Right renal cortex interstitium (tissue), 3 donors: ENCODE measurements around the gene VWF. TPM values are rescaled to one million over a fixed set of nuclear protein-coding genes. Genes with fewer than 3 reads are reported as not detected.

Source experiments
- DNase-seq, 3 donors: peaks; one replicate each; pipeline ENCODE4 v3.0.0-alpha.2; 2013; ENCODE audit warnings: low read depth in 3 of 3, low spot score in 2 of 3
- polyA plus RNA-seq, 3 donors: library from polyadenylated mRNA; unstranded; fragments of 120-200 nt; gene quantifications; one replicate each; pipeline ENCODE4 v1.2.1, GENCODE V29; 2013; ENCODE audit not compliant: insufficient read length in 3 of 3

Gene VWF
- polyA plus RNA-seq, 3 donors, result 7.4 to 12.5 (median 9.5) TPM

GRCh38 chr12:6062757-6063735 lies 61.4 kb downstream of the VWF start:
- no peak for DNase-seq

GRCh38 chr12:6062395-6062756 lies 62.1 kb downstream of the VWF start:
- no peak for DNase-seq

GRCh38 chr12:6061660-6062059 lies 62.8 kb downstream of the VWF start:
- DNase-seq, result no peak

- DNase-seq, result no peak
These were observed 64.5 kb downstream of the VWF start for GRCh38 chr12:6059860-6060565.

- DNase-seq, result no peak
These were observed 65.2 kb downstream of the VWF start for GRCh38 chr12:6059221-6059620.

GRCh38 chr12:6058481-6059161 lies 65.8 kb downstream of the VWF start:
- no peak for DNase-seq

- no peak for DNase-seq
These were observed 66.8 kb downstream of the VWF start for GRCh38 chr12:6057700-6058099.

GRCh38 chr12:6056406-6057240 lies 67.8 kb downstream of the VWF start:
- DNase-seq, result no peak

- no peak for DNase-seq
These were observed 70.9 kb downstream of the VWF start for GRCh38 chr12:6053541-6053940.

GRCh38 chr12:6052940-6053329 lies 71.5 kb downstream of the VWF start:
- DNase-seq, result no peak

GRCh38 chr12:6052206-6052939 lies 72.1 kb downstream of the VWF start:
- DNase-seq, result no peak

- DNase-seq, result no peak
These were observed 74.5 kb downstream of the VWF start for GRCh38 chr12:6049992-6050391.

GRCh38 chr12:6049587-6049986 lies 74.9 kb downstream of the VWF start:
- DNase-seq, result no peak

- DNase-seq, result no peak
These were observed 76.9 kb downstream of the VWF start for GRCh38 chr12:6047249-6048237.

GRCh38 chr12:6046511-6047180 lies 77.8 kb downstream of the VWF start:
- no peak for DNase-seq

GRCh38 chr12:6045438-6045837 lies 79.0 kb downstream of the VWF start:
- no peak for DNase-seq

GRCh38 chr12:6044082-6044481 lies 80.4 kb downstream of the VWF start:
- DNase-seq, result no peak

GRCh38 chr12:6042446-6042845 lies 82.0 kb downstream of the VWF start:
- DNase-seq, result no peak
